MV-4-11 (cell line): ENCODE measurements around the gene KLHDC8B.

ENCODE experiments used
- DNase-seq: peaks from one replicate; lab custom pipeline; 2025; lab: John Stamatoyannopoulos, UW

The KLHDC8B gene

GRCh38 chr3:49158792-49159191 is 12.6 kb upstream of the KLHDC8B start:
- DNase-seq = no peak

DNA sequence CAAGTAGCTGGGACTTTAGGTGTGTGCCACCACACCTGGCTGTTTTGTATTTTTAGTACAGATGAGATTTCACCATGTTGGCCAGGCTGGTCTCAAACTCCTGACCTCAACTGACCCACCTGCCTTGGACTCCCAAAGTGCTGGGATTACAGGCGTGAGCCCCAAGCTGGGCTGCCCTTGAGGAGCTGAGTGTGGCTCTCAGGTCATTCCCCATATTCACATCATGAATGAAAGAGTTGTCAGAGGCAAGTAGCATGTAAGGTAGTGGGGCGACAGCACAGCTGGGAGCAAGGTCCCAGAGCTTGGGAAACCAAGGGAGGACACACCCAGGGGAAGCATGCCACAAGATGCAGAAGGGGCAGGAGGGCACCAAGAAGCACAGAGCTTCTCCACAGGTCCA is 10.2 kb upstream of the KLHDC8B start:
- DNase-seq = no peak

GRCh38 chr3:49161808-49162530 is 9.4 kb upstream of the KLHDC8B start:
- DNase-seq = peak; percentile 89

GRCh38 chr3:49162751-49163419 is 8.5 kb upstream of the KLHDC8B start:
- no peak for DNase-seq

GRCh38 chr3:49163609-49164008 is 7.8 kb upstream of the KLHDC8B start:
- no peak for DNase-seq

- DNase-seq = no peak
Observed at GRCh38 chr3:49164983-49165720, 6.2 kb upstream of the KLHDC8B start.

GRCh38 chr3:49165771-49166751 is 5.3 kb upstream of the KLHDC8B start, which contains the start of gene CCDC71:
TSS of gene CCDC71 (minus strand) at chr3:49166331. CDS start at chr3:49164208, 2,123 bp downstream.
- DNase-seq = peak; percentile 74

DNA sequence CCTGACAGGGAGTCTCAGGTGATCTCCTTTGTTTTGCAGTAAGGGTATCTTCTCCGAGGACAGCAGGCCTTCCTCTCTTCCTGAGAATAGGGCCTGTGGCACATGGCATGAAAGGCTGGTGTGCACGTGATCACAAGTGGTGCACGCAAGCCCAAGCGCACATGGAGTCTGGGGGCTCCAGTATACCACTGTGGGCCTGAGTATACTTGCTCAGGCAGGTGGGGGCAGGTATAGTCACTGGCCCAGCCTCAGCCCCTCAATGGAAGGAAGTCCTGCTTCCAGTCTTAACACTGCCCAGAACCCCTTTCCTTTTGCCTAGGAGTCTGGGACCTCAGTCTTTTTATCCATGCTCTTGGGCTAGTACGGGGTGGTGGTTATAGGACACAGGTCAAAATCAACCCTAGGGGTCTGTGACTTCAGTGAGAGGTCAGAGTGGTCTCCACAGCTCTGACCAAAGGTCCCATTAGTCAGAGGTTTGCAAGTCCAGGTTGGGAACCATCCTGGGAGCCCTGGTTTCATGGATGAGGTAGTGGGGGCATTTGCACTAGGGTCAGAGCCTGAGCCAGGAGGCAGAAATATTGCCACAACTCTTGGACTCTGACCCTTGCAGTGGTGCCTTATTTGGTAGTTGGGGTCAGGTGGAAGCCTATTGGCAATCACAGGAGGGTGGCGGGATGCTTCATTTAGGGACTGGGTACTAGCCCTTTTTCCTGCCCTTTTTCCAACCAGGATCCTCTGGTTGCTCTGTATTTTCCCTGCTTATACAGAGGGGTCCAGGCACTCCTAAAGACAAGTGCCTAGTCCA is 4.4 kb upstream of the KLHDC8B start:
- no peak for DNase-seq

DNA sequence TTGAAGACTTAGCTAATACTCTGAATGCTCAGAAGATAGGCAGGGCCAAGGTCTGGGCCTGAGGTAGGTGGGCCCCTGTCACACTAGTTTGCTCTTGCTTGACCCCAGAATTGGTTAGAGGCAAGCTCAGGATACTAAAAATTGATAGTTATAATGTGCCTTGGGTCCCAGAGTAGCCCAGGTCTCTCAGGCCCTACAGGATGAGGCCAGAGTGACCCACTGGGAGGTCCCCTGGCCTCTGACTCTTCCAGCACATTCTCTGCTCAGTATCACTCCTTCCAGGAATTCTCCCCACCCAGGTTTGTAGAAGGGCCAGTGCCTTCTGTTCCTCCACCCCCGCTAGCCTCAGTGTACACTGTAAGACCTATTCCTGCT is 667 bp upstream of the KLHDC8B start:
- no peak for DNase-seq

GRCh38 chr3:49171775-49172500 is 540 bp downstream of the KLHDC8B start:
- no peak for DNase-seq

- DNase-seq = no peak
Observed at GRCh38 chr3:49172551-49173041, 1.2 kb downstream of the KLHDC8B start.

DNA sequence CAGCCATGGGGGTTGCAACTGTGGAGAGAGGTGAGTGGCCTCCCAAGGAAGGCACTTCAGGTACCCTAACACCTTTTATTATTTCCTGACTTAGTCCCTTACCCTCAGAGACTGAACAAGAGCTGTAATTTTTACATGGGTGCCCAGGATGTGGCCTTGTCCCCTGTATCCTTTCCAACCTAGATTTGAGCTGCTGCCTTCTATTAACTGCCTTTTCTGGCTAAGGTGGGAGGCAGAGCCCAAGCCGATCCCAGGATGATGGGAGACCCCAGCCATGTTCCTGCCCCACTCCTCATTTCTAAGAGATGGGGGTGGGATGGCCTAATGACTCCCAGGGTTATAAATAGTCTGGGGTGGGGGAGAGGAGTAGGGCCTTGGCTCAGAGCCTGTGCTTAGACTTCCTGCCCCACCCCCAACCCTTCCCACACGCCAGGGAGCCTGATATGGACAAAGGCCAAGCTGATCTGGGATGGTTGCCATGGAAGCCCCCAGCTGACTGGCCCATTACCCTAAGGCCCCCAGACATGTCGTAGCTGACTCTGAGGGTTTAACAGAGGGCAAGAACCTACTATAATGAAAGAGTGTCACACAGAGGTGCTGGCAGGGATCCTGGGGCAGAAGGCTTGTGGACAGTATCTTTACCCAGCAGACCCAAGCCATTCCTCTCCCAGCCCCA is 1.9 kb downstream of the KLHDC8B start:
- no peak for DNase-seq

GRCh38 chr3:49173792-49174170 is 2.4 kb downstream of the KLHDC8B start:
- no peak for DNase-seq

GRCh38 chr3:49174397-49174985 is 3.1 kb downstream of the KLHDC8B start:
- DNase-seq = no peak

DNA sequence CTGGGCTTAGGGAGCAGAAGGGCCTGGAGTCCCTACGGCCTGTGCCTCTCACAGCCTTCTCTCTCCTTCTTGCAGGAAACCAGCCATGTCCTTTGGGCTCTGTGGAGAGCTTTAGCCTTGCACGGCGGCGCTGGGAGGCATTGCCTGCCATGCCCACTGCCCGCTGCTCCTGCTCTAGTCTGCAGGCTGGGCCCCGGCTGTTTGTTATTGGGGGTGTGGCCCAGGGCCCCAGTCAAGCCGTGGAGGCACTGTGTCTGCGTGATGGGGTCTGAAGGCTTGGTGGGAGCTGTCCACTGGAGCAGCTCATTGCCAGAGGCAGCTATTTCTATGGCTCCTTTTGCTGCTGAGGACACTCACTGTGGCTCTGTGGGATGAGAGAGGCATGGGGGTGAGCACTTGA is 4.1 kb downstream of the KLHDC8B start:
- DNase-seq = no peak

- DNase-seq = no peak
Observed at GRCh38 chr3:49177073-49177472, 5.7 kb downstream of the KLHDC8B start.

DNA sequence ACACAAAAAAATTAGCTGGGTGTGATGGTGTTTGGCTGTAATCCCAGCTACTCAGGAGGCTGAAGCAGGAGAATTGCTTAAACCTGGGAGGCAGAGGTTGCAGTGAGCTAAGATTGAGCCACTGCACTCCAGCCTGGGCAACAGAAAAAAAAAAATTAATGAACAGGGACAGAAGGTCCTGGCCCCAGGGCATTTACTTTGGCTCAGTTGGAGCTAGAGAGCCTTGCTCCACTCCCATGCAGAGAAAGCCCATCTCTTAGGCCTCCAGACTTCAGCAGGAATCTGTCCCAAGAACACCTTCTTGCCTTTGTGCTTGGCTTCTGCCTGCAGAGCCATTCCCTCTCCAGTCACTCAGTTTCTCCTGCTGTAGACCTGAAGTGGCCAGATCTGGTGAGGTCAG is 8.7 kb downstream of the KLHDC8B start:
- DNase-seq = no peak

DNA sequence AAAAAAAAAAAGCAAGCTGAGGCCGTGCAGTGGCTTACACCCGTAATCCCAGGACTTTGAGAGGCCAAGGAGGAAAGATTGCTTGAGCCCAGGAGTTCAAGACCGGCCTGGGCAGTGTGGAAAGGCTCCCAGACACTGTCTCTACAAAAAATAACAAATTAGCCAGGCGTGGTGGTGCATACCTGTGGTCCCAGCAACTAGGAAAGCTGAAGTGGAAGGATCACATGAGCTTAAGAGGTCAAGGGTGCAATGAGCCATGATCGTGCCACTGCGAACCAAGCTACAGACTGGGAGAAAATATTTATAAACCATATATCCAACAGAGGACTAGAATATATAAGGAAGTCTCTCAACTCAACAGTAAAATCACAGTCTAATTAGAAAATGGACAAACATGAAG is 10.0 kb downstream of the KLHDC8B start:
- no peak for DNase-seq

GRCh38 chr3:49182682-49183081 is 11.3 kb downstream of the KLHDC8B start:
- DNase-seq = no peak
